Breast epithelium (tissue), 3 donors: Measurements from ENCODE around the gene CALCOCO2.

ENCODE experiments used
- CTCF ChIP-seq, 3 donors: fragments of 450-650 bp; IDR thresholded peaks; one replicate each; pipeline ENCODE4 v1.5.1; 2016 to 2017; ENCODE audit warnings: antibody characterized with exemption in 3 of 3, mild to moderate bottlenecking in 3 of 3, moderate library complexity in 3 of 3
- POLR2A ChIP-seq: fragments of 450-650 bp; IDR thresholded peaks from one replicate; pipeline ENCODE4 v1.6.1; 2016; ENCODE audit warnings: antibody characterized with exemption, mild to moderate bottlenecking, moderate library complexity
- POLR2AphosphoS5 ChIP-seq, 3 donors: sonication (generic); formaldehyde crosslinking; IDR thresholded peaks; one replicate each; pipeline ENCODE4 v1.6.1; 2017; ENCODE audit warnings: antibody characterized with exemption in 3 of 3

- TF ChIP-seq CTCF (IDR thresholded peaks at IDR 0.05) (no peak), POLR2A (no peak), POLR2AphosphoS5 (IDR thresholded peaks at IDR 0.05) (no peak)
Measured at GRCh38 chr17:48893646-48894508, 63.0 kb downstream of the CALCOCO2 start.
